ENCODE results near the gene FBXO45. TPM values are rescaled to one million over a fixed set of nuclear protein-coding genes. Genes with fewer than 3 reads are reported as not detected.

Gene FBXO45
- total and polyA plus RNA-seq, 2 experiments from 2014 or later: 2.1 to 10.7 TPM

Small RNA genes lying within 50 kb of the gene (small RNA-seq; reads per million reads assigned to genes)
- gene RPS29P3 (ENCODE audit: low read depth, low replicate concordance): not detected

Other genes with a start within 250 kb of the FBXO45 start
- not detected in 2 replicates for gene TM4SF19, start 230.3 kb upstream of the FBXO45 start, total RNA-seq (2014; rRNA removed; shearing (Covaris generic))
- gene TM4SF19, start 230.3 kb upstream of the FBXO45 start, polyA plus RNA-seq (2016; fragmentation: Nextera tagmentation; extraction: Ambion mirVana): not detected in 2 replicates
- 13.9 and 19.1 TPM in 2 replicates for gene UBXN7, start 136.2 kb upstream of the FBXO45 start, total RNA-seq (2014; rRNA removed; shearing (Covaris generic))
- gene UBXN7, start 136.2 kb upstream of the FBXO45 start, polyA plus RNA-seq (2016; fragmentation: Nextera tagmentation; extraction: Ambion mirVana): 38.7 and 40.2 TPM in 2 replicates
- gene RNF168, start 64.9 kb upstream of the FBXO45 start, total RNA-seq (2014; rRNA removed; shearing (Covaris generic)): 12.3 and 14.2 TPM in 2 replicates
- 13.6 and 14.2 TPM in 2 replicates for gene RNF168, start 64.9 kb upstream of the FBXO45 start, polyA plus RNA-seq (2016; fragmentation: Nextera tagmentation; extraction: Ambion mirVana)
- gene SMCO1, start 53.3 kb upstream of the FBXO45 start, total RNA-seq (2014; rRNA removed; shearing (Covaris generic)): not detected in 2 replicates
- not detected in 2 replicates for gene SMCO1, start 53.3 kb upstream of the FBXO45 start, polyA plus RNA-seq (2016; fragmentation: Nextera tagmentation; extraction: Ambion mirVana)
- 8.9 and 9.4 TPM in 2 replicates for gene WDR53, start 106 bp upstream of the FBXO45 start, total RNA-seq (2014; rRNA removed; shearing (Covaris generic))
- 9.3 and 12.7 TPM in 2 replicates for gene WDR53, start 106 bp upstream of the FBXO45 start, polyA plus RNA-seq (2016; fragmentation: Nextera tagmentation; extraction: Ambion mirVana)
- 0.22 TPM in 1 of 2 replicates, not detected in the other for gene NRROS, start 71.0 kb downstream of the FBXO45 start, total RNA-seq (2014; rRNA removed; shearing (Covaris generic))
- gene NRROS, start 71.0 kb downstream of the FBXO45 start, polyA plus RNA-seq (2016; fragmentation: Nextera tagmentation; extraction: Ambion mirVana): not detected in 2 replicates
- gene CEP19, start 143.6 kb downstream of the FBXO45 start, total RNA-seq (2014; rRNA removed; shearing (Covaris generic)): 5.4 and 5.6 TPM in 2 replicates
- 4.5 and 5.7 TPM in 2 replicates for gene CEP19, start 143.6 kb downstream of the FBXO45 start, polyA plus RNA-seq (2016; fragmentation: Nextera tagmentation; extraction: Ambion mirVana)
- gene PIGX, start 143.7 kb downstream of the FBXO45 start, total RNA-seq (2014; rRNA removed; shearing (Covaris generic)): 27.6 and 37.3 TPM in 2 replicates
- gene PIGX, start 143.7 kb downstream of the FBXO45 start, polyA plus RNA-seq (2016; fragmentation: Nextera tagmentation; extraction: Ambion mirVana): 36.0 and 37.3 TPM in 2 replicates
- gene PAK2, start 171.2 kb downstream of the FBXO45 start, total RNA-seq (2014; rRNA removed; shearing (Covaris generic)): 22.6 and 24.4 TPM in 2 replicates
- gene PAK2, start 171.2 kb downstream of the FBXO45 start, polyA plus RNA-seq (2016; fragmentation: Nextera tagmentation; extraction: Ambion mirVana): 29.4 and 30.5 TPM in 2 replicates

Measured in GM23248 (cell line).